HepG2 (cell line): ENCODE measurements around the gene EGR4. TPM values are rescaled to one million over a fixed set of nuclear protein-coding genes. Genes with fewer than 3 reads are reported as not detected.

ENCODE experiments used
- CBX5 ChIP-seq: sonication (generic); formaldehyde crosslinking; IDR thresholded peaks from 2 replicates; pipeline ENCODE4 v1.4.0; 2020; ENCODE audit warnings: missing genetic modification reagents, borderline replicate concordance
- CENPT ChIP-seq: sonication (generic); formaldehyde crosslinking; IDR thresholded peaks from 2 replicates; pipeline ENCODE4 v1.8.0; 2022; ENCODE audit warnings: low read depth, mild to moderate bottlenecking, moderate library complexity, missing genetic modification reagents
- CREB1 ChIP-seq, 2 experiments: fragments of 450-650 bp in 1 of 2; IDR thresholded peaks; 2 replicates each; pipeline ENCODE4 v1.6.1; 2016 to 2017; ENCODE audit warnings: control low read depth in 1 of 2, mild to moderate bottlenecking in 1 of 2, missing compliant biosample characterization in 1 of 2, missing genetic modification characterization in 1 of 2
- DPF2 ChIP-seq: sonication (generic); formaldehyde crosslinking; IDR thresholded peaks from 2 replicates; pipeline ENCODE4 v1.4.0; 2020; ENCODE audit warnings: mild to moderate bottlenecking, low read depth, missing genetic modification reagents, borderline replicate concordance
- HNRNPLL ChIP-seq: fragments of 200-400 bp; formaldehyde crosslinking; IDR thresholded peaks from 2 replicates; pipeline ENCODE4 v1.6.1; 2017; ENCODE audit warnings: mild to moderate bottlenecking, low read depth, low read length; ENCODE audit not compliant: poor library complexity, severe bottlenecking
- HOXA3 ChIP-seq: sonication (generic); formaldehyde crosslinking; IDR thresholded peaks from 2 replicates; pipeline ENCODE4 v1.5.0; 2020; ENCODE audit warnings: missing genetic modification reagents
- LCORL ChIP-seq, 2 experiments: fragments of 450-650 bp in 1 of 2; sonication (generic) in 1 of 2; formaldehyde crosslinking in 1 of 2; IDR thresholded peaks; 2 replicates each; pipeline versions ENCODE4 v1.5.0 to v1.6.1; 2017 to 2020; ENCODE audit warnings: antibody characterized with exemption in 1 of 2, missing genetic modification reagents in 1 of 2
- MYPOP ChIP-seq: sonication (generic); formaldehyde crosslinking; IDR thresholded peaks from 2 replicates; pipeline ENCODE4 v1.8.1; 2023; ENCODE audit warnings: mild to moderate bottlenecking, moderate library complexity, missing genetic modification reagents
- TBP ChIP-seq: sonication (generic); formaldehyde crosslinking; IDR thresholded peaks from 2 replicates; pipeline ENCODE4 v1.5.0; 2020; ENCODE audit warnings: missing genetic modification reagents
- ZHX1 ChIP-seq: sonication (generic); formaldehyde crosslinking; IDR thresholded peaks from 2 replicates; pipeline ENCODE4 v1.8.1; 2022; ENCODE audit warnings: low read depth, mild to moderate bottlenecking, missing genetic modification reagents
- ZKSCAN1 ChIP-seq: fragments of 150-350 bp; IDR thresholded peaks from 2 replicates; pipeline ENCODE4 v1.6.1; 2014; ENCODE audit warnings: low read length
- ZNF687 ChIP-seq: sonication (generic); formaldehyde crosslinking; IDR thresholded peaks from 2 replicates; pipeline ENCODE4 v1.5.1; 2020; ENCODE audit warnings: mild to moderate bottlenecking, missing genetic modification reagents, moderate library complexity
- ZNF709 ChIP-seq: sonication (generic); formaldehyde crosslinking; IDR thresholded peaks from 2 replicates; pipeline ENCODE4 v1.5.0; 2020; ENCODE audit warnings: mild to moderate bottlenecking, missing genetic modification reagents
- polyA plus RNA-seq, 8 experiments: library from polyadenylated mRNA; depleted of rRNA in 3 of 8; stranded (reverse) in 7 of 8; unstranded in 1 of 8; fragments of >200 nt; fragmentation: Illumina TruSeq in 4 of 8; extraction: Trizol in 4 of 8; gene quantifications; 2 replicates each; pipeline versions ENCODE4 v1.2.1 to v1.2.3, GENCODE V29; 2011 to 2016; ENCODE audit warnings: low read depth in 4 of 8, missing spikeins in 1 of 8, mixed read lengths in 1 of 8; ENCODE audit not compliant: insufficient read depth in 1 of 8
- total RNA-seq, 5 experiments: library from RNA; depleted of rRNA; stranded (reverse); fragments of >200 nt; fragmentation: Illumina TruSeq; extraction: Trizol; gene quantifications; 2 replicates each; pipeline ENCODE4 v1.2.3, GENCODE V29; 2016; ENCODE audit warnings: low read depth in 1 of 5
- TF ChIP-seq, protein P1 (sequence below): IDR thresholded peaks from 2 replicates; pipeline ENCODE4 v1.6.1; 2012; ENCODE audit warnings: inconsistent platforms
- TF ChIP-seq, protein P2 (sequence below): sonication (generic); formaldehyde crosslinking; IDR thresholded peaks from 2 replicates; pipeline ENCODE4 v1.5.0; 2020; ENCODE audit warnings: mild to moderate bottlenecking, missing genetic modification reagents, borderline replicate concordance

The EGR4 gene
- total and polyA plus RNA-seq, 2 of the 13 experiments (the other 11 are each of a cell fraction or from before 2014, with no cell fraction given): not detected

- TF ChIP-seq HOXA3 (CRISPR knock-in tag) (peak; percentile 81), CBX5 (no peak), LCORL (IDR thresholded peaks at IDR 0.05) (no peak), LCORL (CRISPR knock-in tag; IDR thresholded peaks at IDR 0.05) (no peak), ZHX1 (CRISPR knock-in tag) (0 out of 2 replicates have a peak, but pooled peaks have one; percentile 47), CENPT (CRISPR knock-in tag) (0 out of 2 replicates have a peak, but pooled peaks have one; percentile 57), TBP (CRISPR knock-in tag) (no peak), DPF2 (CRISPR knock-in tag) (no peak), CREB1 (IDR thresholded peaks at IDR 0.05) (peak; percentile 90), CREB1 (CRISPR knock-in tag; IDR thresholded peaks at IDR 0.05) (peak; percentile 46; the same call in 1 of the 2 replicates), HNRNPLL (peak; percentile 74), ZNF709 (no peak), ZKSCAN1 (no peak), MYPOP (CRISPR knock-in tag) (peak; percentile 18; the same call in 1 of the 2 replicates), ZNF687 (CRISPR knock-in tag) (peak; percentile 48)
- TF ChIP-seq, protein P1, sequence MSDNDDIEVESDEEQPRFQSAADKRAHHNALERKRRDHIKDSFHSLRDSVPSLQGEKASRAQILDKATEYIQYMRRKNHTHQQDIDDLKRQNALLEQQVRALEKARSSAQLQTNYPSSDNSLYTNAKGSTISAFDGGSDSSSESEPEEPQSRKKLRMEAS: peak; percentile 28; the same call in 1 of the 2 replicates
- TF ChIP-seq, protein P2, sequence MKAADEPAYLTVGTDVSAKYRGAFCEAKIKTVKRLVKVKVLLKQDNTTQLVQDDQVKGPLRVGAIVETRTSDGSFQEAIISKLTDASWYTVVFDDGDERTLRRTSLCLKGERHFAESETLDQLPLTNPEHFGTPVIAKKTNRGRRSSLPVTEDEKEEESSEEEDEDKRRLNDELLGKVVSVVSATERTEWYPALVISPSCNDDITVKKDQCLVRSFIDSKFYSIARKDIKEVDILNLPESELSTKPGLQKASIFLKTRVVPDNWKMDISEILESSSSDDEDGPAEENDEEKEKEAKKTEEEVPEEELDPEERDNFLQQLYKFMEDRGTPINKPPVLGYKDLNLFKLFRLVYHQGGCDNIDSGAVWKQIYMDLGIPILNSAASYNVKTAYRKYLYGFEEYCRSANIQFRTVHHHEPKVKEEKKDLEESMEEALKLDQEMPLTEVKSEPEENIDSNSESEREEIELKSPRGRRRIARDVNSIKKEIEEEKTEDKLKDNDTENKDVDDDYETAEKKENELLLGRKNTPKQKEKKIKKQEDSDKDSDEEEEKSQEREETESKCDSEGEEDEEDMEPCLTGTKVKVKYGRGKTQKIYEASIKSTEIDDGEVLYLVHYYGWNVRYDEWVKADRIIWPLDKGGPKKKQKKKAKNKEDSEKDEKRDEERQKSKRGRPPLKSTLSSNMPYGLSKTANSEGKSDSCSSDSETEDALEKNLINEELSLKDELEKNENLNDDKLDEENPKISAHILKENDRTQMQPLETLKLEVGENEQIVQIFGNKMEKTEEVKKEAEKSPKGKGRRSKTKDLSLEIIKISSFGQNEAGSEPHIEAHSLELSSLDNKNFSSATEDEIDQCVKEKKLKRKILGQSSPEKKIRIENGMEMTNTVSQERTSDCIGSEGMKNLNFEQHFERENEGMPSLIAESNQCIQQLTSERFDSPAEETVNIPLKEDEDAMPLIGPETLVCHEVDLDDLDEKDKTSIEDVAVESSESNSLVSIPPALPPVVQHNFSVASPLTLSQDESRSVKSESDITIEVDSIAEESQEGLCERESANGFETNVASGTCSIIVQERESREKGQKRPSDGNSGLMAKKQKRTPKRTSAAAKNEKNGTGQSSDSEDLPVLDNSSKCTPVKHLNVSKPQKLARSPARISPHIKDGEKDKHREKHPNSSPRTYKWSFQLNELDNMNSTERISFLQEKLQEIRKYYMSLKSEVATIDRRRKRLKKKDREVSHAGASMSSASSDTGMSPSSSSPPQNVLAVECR: 0 out of 2 replicates have a peak, but pooled peaks have one; percentile 27
Measured at GRCh38 chr2:73293534-73294171, at the start of gene EGR4 (continued).
